K562 (cell line): ENCODE data around the gene IFNK.

Source experiments
- BCLAF1 ChIP-seq, 2 experiments: fragments of 450-650 bp in 1 of 2; IDR thresholded peaks; 2 replicates each; pipeline ENCODE4 v1.6.1; 2011 to 2017; ENCODE audit warnings: low read depth in 2 of 2, antibody characterized with exemption in 1 of 2, borderline replicate concordance in 1 of 2, low read length in 1 of 2, mild to moderate bottlenecking in 1 of 2, mixed read lengths in 1 of 2; ENCODE audit not compliant: control insufficient read depth in 1 of 2
- CTCF ChIP-seq, 3 experiments: IDR thresholded peaks in 2 of 3; conservative IDR thresholded peaks in 1 of 3; 2 replicates each; pipeline ENCODE4 v1.5.1; 2011 to 2012; ENCODE audit warnings: low read length in 3 of 3, mild to moderate bottlenecking in 3 of 3, control low read depth in 2 of 3, improper control_type of control experiment in 1 of 3, inconsistent platforms in 1 of 3, low read depth in 1 of 3, mixed read lengths in 1 of 3, moderate library complexity in 1 of 3; ENCODE audit not compliant: insufficient read depth in 2 of 3
- EZH2 ChIP-seq: IDR thresholded peaks from 2 replicates; pipeline ENCODE4 v1.6.1; 2012; ENCODE audit warnings: low read depth, mild to moderate bottlenecking, inconsistent platforms, low read length, borderline replicate concordance
- NCOR1 ChIP-seq: fragments of 450-650 bp; IDR thresholded peaks from 2 replicates; pipeline ENCODE4 v1.6.1; 2016; ENCODE audit warnings: mild to moderate bottlenecking, moderate library complexity
- POLR2AphosphoS5 ChIP-seq: IDR thresholded peaks from 2 replicates; pipeline ENCODE4 v1.6.1; 2011; ENCODE audit warnings: mild to moderate bottlenecking, low read depth, low read length, moderate library complexity; ENCODE audit not compliant: control insufficient read depth, insufficient read depth
- STAG1 ChIP-seq: sonication (generic); formaldehyde crosslinking; IDR thresholded peaks from 2 replicates; pipeline ENCODE4 v1.5.0; 2020; ENCODE audit warnings: missing genetic modification reagents, borderline replicate concordance
- STAT6 ChIP-seq: sonication (generic); formaldehyde crosslinking; IDR thresholded peaks from 2 replicates; pipeline ENCODE4 v1.8.1; 2023; ENCODE audit warnings: mild to moderate bottlenecking, missing genetic modification reagents
- TAF1 ChIP-seq: IDR thresholded peaks from 2 replicates; pipeline ENCODE4 v1.6.1; 2011; ENCODE audit warnings: mild to moderate bottlenecking, low read length, moderate library complexity; ENCODE audit not compliant: insufficient read depth, control insufficient read depth, severe bottlenecking; ENCODE audit errors: extremely low read depth
- TBP ChIP-seq: optimal IDR thresholded peaks from 2 replicates; pipeline ENCODE3; 2011; ENCODE audit warnings: low read depth, low read length, improper control_type of control experiment
- TOE1 ChIP-seq, 2 experiments: fragments of 450-650 bp in 1 of 2; sonication (generic) in 1 of 2; formaldehyde crosslinking in 1 of 2; IDR thresholded peaks; 2 replicates each; pipeline versions ENCODE4 v1.7.1 to v1.8.0; 2016 to 2022; ENCODE audit warnings: borderline replicate concordance in 2 of 2, mild to moderate bottlenecking in 2 of 2, antibody characterized with exemption in 1 of 2, inconsistent platforms in 1 of 2, low read depth in 1 of 2, missing genetic modification reagents in 1 of 2, moderate library complexity in 1 of 2
- ZMIZ1 ChIP-seq, 2 experiments: fragments of 150-350 bp in 1 of 2; IDR thresholded peaks; 2 replicates each; pipeline ENCODE4 v1.6.1; 2012 to 2016; ENCODE audit warnings: low read depth in 2 of 2, low read length in 2 of 2, mild to moderate bottlenecking in 1 of 2, moderate library complexity in 1 of 2

GRCh38 chr9:27495480-27496134, 28.5 kb upstream of the IFNK start:
- no peak for TF ChIP-seq POLR2AphosphoS5
- TF ChIP-seq TAF1, result no peak
- TF ChIP-seq TBP, result no peak
- no peak for TF ChIP-seq CTCF (IDR thresholded peaks at IDR 0.05 in 2 of 3, conservative IDR thresholded peaks at IDR 0.05 in 1 of 3; ENCODE audit: insufficient read depth in 2 of 3, low read depth in 1 of 3, low read length in 3 of 3)
- TF ChIP-seq ZMIZ1 (IDR thresholded peaks at IDR 0.05; ENCODE audit: low read depth in 2 of 2, low read length in 2 of 2), result no peak
- TF ChIP-seq STAG1 (CRISPR knock-in tag), result no peak
- TF ChIP-seq EZH2, result no peak
- TF ChIP-seq BCLAF1 (IDR thresholded peaks at IDR 0.05; ENCODE audit: borderline replicate concordance in 1 of 2, control insufficient read depth in 1 of 2, low read depth in 2 of 2, low read length in 1 of 2), result no peak
- no peak for TF ChIP-seq TOE1 (IDR thresholded peaks at IDR 0.05; ENCODE audit: borderline replicate concordance)
- no peak for TF ChIP-seq TOE1 (CRISPR knock-in tag; IDR thresholded peaks at IDR 0.05; ENCODE audit: borderline replicate concordance, low read depth)
- no peak for TF ChIP-seq NCOR1
- TF ChIP-seq STAT6, result no peak
